T-helper 1 cell treated with Interleukin-12 subunit alpha and Interleukin-12 subunit beta and Interleukin-4 antibody, amounts not matched to agents 30 μg/mL and 1 μg/mL, for 36 hours (primary cell): Measurements from ENCODE around the gene CIB1.
A peak's percentile ranks its signal among the peaks of the same experiment; 100 is the strongest.
"Not testable (repeated sequence)": the region's sequence is repeated elsewhere in the genome, so short reads cannot be mapped to it uniquely, and the experiment has no call there.

Experiments
- H3K27ac Mint-ChIP-seq: one replicate; pipeline ENCODE4 v1.8.0; 2021; ENCODE audit warnings: mild to moderate bottlenecking, mixed read lengths
- H3K27me3 Mint-ChIP-seq: one replicate; pipeline ENCODE4 v1.8.0; 2021; ENCODE audit warnings: low read depth, mixed read lengths
- H3K36me3 Mint-ChIP-seq: one replicate; pipeline ENCODE4 v1.8.0; 2021; ENCODE audit warnings: low read depth, mixed read lengths
- H3K4me1 Mint-ChIP-seq: one replicate; pipeline ENCODE4 v1.8.0; 2021; ENCODE audit warnings: low read depth, mixed read lengths
- H3K4me3 Mint-ChIP-seq: one replicate; pipeline ENCODE4 v1.8.0; 2021; ENCODE audit warnings: mild to moderate bottlenecking, moderate library complexity, mixed read lengths
- H3K9me3 Mint-ChIP-seq: one replicate; pipeline ENCODE4 v1.8.0; 2021; ENCODE audit warnings: mixed read lengths

The CIB1 gene

DNA sequence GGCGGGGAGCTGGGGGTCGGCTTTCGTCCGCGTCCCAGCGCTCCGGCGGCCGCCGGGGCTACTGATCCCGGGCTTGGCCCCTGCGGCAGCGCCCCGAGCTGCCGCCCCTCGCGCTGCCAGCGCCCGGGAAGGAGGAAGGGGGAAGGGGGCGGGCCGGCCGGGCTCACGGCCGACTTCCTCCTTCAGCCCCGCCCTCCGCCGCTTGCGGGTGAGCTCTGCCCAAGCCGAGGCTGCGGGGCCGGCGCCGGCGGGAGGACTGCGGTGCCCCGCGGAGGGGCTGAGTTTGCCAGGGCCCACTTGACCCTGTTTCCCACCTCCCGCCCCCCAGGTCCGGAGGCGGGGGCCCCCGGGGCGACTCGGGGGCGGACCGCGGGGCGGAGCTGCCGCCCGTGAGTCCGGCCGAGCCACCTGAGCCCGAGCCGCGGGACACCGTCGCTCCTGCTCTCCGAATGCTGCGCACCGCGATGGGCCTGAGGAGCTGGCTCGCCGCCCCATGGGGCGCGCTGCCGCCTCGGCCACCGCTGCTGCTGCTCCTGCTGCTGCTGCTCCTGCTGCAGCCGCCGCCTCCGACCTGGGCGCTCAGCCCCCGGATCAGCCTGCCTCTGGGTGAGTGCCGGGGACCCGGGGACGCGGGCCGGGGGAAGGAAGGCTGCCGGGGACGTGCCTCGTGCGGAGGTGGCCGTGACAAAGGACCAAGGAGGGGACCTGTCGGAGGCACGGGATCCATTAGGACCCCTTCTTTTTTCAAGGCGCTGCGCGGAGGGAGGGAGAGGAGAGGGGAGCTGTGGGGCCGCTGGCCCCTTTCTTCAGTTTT lies 32.4 kb downstream of the CIB1 start, which contains the start of gene SEMA4B:
Gene SEMA4B, plus strand, starts transcription at position 201 of the 814 bp plus-strand sequence. Its CDS starts 249 bp downstream, at position 450.
- H3K4me1 Mint-ChIP-seq: peaks cover 29% of the 10 kb centered on the region
- H3K36me3 Mint-ChIP-seq: peaks cover 6% of the 10 kb centered on the region
- no peaks in the 10 kb centered on the region for H3K9me3 Mint-ChIP-seq
- peak within 1 kb of the TSS; percentile 41 for H3K27ac Mint-ChIP-seq
- peak within 1 kb of the TSS; percentile 82 for H3K4me3 Mint-ChIP-seq
- H3K27me3 Mint-ChIP-seq: peaks cover 6% of the 10 kb centered on the region

DNA sequence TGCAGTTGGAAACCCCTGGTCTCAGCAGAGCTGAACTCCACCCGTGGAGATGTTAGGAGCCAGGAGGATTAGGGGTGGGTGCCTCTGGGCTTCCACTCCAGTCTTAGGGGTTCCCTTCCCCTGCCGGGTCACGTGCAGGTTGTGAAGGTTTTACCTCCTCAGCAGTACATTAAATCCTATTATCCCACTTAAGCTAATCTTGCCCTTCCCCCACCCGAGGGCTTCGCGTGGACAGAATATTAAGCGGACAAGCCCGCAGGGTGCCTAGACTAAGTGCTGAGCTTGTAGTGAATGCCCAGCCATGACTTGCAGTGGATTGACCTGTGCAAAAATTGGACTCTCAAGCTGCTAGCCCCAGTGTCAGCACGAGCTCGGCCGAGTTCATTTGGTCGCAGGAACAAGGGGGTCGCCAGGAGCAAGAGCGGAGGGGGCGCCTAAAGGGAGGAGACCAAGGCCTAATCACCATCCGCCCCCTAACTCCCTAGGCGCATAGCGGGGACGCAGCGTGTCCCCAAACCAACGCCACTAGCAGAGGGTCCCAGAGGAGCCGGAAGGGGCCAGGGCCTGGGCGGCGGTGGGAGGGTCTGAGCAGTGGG lies 33.1 kb downstream of the CIB1 start:
- H3K27me3 Mint-ChIP-seq: peaks cover 6% of the 10 kb centered on the region
- peaks cover 9% of the 10 kb centered on the region for H3K36me3 Mint-ChIP-seq
- peaks cover 25% of the 10 kb centered on the region for H3K4me1 Mint-ChIP-seq
- peak overlapping the region; percentile 41 for H3K27ac Mint-ChIP-seq
- peak overlapping the region; percentile 82 for H3K4me3 Mint-ChIP-seq
- H3K9me3 Mint-ChIP-seq: no peaks in the 10 kb centered on the region

DNA sequence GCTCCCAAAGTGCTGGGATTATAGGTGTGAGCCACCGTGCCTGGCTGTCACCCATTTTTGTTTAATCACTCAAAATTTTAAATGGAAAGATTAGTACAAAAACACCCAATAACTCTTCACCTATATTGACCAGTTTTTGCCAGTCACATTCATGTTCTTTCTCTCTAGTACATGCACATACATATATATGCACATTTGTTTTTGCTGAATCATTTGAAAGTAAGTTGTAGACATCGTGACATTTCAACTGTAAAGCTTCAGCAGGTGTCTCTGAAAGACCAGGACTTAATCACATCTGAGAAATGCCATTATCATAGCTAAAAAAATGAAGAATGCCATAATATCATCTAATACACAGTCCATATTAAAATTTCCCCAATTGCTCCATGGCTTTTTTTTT lies 39.1 kb downstream of the CIB1 start:
- Mint-ChIP-seq H3K27ac (no peak overlapping the region), H3K36me3 (peaks cover 19% of the 10 kb centered on the region), H3K4me1 (peaks cover 35% of the 10 kb centered on the region), H3K27me3 (no peaks in the 10 kb centered on the region), H3K9me3 (no peaks in the 10 kb centered on the region), H3K4me3 (no peak overlapping the region)

DNA sequence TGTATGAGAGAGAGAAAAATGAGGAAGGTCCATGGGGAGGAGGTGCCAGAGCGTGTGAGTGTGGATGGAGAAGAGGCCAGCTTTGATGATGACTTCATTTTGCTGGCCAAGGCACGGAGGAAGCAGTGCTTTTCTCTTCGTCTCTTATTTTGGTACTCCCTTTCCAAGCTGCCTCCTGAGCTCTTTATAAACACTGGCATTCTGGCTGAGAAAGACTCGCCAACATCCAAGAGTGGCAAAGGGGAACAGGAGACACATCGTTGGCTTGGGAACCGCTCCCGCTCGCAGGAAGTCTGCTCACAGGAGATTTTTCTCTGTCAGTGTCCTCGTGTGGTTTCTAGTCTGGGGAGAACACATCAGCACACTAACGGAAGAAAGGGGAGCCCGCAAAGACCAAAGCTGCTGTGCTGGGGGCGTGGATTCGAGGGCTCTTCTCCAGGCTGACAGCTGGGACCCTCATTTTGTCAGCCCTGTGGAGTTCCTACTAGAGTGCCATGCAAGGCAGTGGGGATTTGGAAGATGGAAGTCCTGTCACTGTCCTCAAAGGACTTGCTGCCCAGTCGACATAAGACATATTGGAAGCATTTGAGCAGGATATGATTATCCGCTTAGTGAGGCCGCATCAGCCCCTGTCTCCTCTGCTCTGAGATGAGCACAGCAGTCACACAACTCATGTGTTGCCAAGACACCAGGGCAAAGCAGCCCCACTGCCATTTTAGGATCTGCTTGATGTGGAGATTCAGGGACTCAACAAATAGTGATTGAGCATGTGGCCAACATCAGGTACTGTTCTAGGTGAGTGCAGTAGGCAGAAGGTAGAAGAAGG lies 40.6 kb downstream of the CIB1 start:
- Mint-ChIP-seq H3K27me3 (no peaks in the 10 kb centered on the region), H3K9me3 (no peaks in the 10 kb centered on the region), H3K36me3 (peaks cover 17% of the 10 kb centered on the region), H3K27ac (no peak overlapping the region), H3K4me3 (peak overlapping the region; percentile 36), H3K4me1 (peaks cover 34% of the 10 kb centered on the region)

DNA sequence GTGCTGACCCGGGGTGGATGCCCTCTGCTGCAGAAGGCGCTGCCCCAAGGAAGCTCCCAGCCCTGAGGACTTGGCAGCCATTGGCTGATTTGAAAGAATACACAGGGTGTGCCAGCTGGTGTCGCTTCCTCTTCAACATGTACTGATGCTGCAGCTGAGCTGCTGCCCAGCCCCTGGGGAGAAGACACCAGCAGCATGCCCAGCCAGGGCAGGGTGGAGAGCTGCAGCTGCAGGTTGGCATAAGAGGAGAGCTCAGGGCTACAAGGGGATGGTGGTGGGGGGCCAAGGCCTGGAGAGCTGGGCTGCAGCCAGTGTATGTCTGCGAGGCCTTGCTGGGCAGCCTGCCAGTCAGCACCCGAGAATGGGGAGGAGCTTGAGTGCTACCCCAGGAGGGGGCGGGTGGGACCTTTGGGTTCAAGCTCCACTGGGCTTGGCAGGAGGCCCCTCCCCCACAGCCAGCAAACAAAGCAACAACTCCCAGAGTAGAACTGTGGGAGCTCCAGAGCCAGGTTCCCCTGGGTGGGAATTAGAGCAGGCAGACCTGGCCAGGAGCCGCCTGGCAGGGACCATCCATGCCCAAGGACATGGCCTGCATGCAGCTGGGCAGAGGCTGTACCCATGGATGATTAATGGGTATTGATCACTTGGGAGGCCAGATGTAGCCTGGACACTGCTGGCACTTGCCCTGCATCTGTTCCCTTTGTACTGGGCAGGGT lies 41.8 kb downstream of the CIB1 start:
- no peaks in the 10 kb centered on the region for H3K9me3 Mint-ChIP-seq
- H3K4me3 Mint-ChIP-seq: peak overlapping the region; percentile 64
- no peaks in the 10 kb centered on the region for H3K27me3 Mint-ChIP-seq
- peak overlapping the region; percentile 59 for H3K27ac Mint-ChIP-seq
- H3K36me3 Mint-ChIP-seq: peaks cover 20% of the 10 kb centered on the region
- H3K4me1 Mint-ChIP-seq: peaks cover 38% of the 10 kb centered on the region

DNA sequence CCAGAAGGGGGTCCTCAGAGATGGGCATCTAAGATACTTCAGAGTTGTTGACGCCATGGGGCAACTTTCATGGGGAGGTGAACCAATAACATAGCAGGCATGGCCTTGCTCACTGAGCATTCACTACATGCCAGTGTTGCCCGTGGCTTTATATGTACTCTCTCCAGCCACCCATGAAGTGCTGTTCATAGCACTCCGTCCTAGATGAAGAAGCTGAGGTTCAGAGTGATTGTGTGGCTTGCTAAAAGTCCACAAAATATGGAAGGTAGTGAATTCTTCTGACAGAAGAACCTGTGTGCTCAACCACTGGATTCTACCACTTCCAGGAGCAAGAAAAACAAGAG lies 42.4 kb downstream of the CIB1 start:
- peaks cover 38% of the 10 kb centered on the region for H3K4me1 Mint-ChIP-seq
- no peak overlapping the region for H3K4me3 Mint-ChIP-seq
- H3K27me3 Mint-ChIP-seq: no peaks in the 10 kb centered on the region
- no peaks in the 10 kb centered on the region for H3K9me3 Mint-ChIP-seq
- peak overlapping the region; percentile 67 for H3K27ac Mint-ChIP-seq
- H3K36me3 Mint-ChIP-seq: peaks cover 20% of the 10 kb centered on the region

DNA sequence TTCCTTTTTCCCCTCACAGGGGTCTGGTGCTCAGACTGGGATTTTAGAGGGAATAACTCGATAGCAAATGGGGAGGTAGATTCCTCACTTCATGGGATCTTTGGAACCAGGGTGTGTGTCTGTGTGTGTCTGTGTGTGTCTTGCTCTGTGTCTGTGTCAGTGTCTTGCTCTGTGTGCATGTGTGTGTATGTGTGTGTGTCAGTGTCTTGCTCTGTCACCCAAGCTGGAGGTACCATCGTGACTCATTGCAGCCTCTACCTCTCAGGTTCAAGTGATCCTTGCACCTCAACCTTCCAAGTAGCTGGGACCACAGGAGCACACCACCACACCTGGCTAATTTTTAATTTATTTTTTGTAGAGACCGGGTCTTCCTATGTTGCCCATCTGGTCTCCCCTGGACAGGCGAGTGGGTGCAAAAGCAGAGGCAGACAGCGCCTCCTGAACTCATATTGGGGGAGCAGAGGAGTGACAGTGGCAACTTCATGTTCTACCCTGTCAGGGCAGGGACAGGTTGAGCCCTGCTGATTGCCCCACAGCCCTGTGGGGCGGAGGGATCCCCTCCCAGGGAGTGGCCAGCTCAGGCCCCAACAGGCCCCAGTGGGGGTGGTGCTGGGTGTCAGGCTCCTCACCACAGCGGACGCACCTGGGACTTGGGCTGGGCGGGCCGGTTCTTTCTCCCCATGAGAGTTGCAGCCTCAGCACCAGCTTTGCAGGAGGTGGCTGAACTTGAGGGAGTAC lies 43.0 kb downstream of the CIB1 start:
- Mint-ChIP-seq H3K27me3 (no peaks in the 10 kb centered on the region), H3K27ac (peak overlapping the region; percentile 46), H3K4me1 (peaks cover 38% of the 10 kb centered on the region), H3K4me3 (no peak overlapping the region), H3K9me3 (no peaks in the 10 kb centered on the region), H3K36me3 (peaks cover 17% of the 10 kb centered on the region)

DNA sequence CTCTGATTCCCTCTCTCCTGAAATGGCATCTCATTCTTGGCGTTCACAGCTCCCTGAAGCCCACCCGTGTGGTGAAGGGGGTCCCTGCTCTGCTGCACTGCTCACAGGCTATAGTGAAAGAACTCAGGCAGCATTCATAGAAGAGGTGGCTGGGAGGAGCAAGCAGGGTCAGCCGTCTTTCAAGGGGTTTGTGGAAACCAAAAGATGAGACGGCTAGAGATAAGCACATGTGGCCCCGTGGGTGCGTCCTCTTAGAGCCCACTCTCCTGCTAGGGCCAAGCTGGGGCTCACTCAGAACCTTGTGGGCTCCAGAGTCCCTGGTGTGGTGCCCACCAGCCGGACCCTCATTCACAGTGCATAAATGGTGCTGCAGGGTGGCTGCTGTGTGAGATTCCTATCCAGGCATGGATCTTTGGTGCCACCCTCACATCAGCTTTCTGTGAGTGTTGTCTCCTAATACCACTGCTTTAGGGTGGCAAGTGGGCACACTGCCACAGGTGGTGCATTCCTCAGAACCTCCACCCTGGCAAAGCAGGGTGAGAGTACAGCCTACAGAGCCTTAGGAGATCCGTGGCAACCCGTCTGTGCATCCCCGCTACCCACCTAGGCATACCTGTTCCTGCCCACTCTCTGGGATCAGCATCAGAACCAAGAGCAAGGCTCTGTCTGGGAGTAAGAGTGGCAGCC lies 43.8 kb downstream of the CIB1 start:
- no peak overlapping the region for H3K27ac Mint-ChIP-seq
- no peak overlapping the region for H3K4me3 Mint-ChIP-seq
- no peaks in the 10 kb centered on the region for H3K27me3 Mint-ChIP-seq
- H3K36me3 Mint-ChIP-seq: peaks cover 20% of the 10 kb centered on the region
- H3K4me1 Mint-ChIP-seq: peaks cover 44% of the 10 kb centered on the region
- no peaks in the 10 kb centered on the region for H3K9me3 Mint-ChIP-seq

DNA sequence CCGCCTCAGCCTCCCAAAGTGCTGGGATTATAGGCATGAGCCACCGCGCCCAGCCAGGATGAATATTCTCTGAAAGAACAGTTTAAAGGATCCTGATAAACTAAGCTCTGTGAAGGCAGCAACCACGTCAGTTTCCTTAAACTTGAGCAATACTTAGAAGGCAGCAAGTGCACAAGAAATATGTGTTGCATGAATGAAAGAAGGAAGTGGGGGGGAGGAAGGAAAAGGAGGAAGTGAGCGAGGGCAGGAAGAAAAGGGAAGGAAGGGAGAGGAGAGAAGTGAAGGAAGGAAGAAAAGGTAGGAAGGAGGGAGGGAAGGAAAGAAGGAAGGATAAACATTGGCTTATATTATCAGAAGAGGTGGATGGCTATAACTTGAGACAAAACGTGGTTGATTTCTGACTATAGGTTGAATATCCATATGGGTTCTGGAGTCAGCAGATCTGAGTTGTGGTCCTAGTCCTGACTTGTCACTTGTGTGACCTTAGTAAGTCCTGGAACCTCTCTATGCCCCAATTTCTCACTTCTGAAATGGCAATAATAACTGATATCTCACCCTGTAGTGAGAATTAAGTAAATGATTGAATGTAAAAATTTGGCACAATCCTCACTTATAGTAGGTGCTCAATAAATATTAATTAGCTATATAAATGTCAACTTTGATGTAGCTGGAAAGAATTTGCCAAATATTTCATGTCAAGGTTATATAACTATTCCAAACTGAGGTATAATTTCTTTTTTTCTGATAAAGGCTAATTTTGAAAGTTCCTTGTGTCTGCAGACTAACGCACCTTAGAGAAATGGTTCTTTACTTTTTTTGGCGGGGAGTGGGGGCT lies 44.6 kb downstream of the CIB1 start:
- Mint-ChIP-seq H3K36me3 (peaks cover 16% of the 10 kb centered on the region), H3K27me3 (no peaks in the 10 kb centered on the region), H3K4me3 (peak overlapping the region; percentile 7), H3K4me1 (peaks cover 46% of the 10 kb centered on the region), H3K27ac (no peak overlapping the region), H3K9me3 (no peaks in the 10 kb centered on the region)

DNA sequence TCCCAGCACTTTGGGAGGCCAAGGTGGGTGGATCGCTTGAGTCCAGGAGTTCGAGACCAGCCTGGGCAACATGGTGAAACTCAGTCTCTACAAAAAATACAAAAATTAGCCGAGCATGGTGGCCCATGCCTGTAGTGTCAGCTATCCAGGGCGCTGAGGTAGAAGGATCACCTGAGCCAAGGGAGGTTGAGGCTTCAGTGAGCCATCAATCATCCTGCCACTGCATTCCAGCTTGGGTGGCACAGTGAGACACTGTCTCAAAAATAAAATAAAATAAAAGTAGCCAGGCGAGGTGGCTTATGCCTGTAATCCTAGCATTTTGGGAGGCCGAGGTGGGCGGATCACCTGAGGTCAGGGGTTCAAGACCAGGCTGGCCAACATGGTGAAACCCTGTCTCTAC lies 45.7 kb downstream of the CIB1 start:
- not testable (repeated sequence) for H3K27ac Mint-ChIP-seq, H3K9me3 Mint-ChIP-seq, H3K4me3 Mint-ChIP-seq, H3K27me3 Mint-ChIP-seq
- H3K36me3 Mint-ChIP-seq: peaks cover 10% of the 10 kb centered on the region
- H3K4me1 Mint-ChIP-seq: peaks cover 45% of the 10 kb centered on the region

DNA sequence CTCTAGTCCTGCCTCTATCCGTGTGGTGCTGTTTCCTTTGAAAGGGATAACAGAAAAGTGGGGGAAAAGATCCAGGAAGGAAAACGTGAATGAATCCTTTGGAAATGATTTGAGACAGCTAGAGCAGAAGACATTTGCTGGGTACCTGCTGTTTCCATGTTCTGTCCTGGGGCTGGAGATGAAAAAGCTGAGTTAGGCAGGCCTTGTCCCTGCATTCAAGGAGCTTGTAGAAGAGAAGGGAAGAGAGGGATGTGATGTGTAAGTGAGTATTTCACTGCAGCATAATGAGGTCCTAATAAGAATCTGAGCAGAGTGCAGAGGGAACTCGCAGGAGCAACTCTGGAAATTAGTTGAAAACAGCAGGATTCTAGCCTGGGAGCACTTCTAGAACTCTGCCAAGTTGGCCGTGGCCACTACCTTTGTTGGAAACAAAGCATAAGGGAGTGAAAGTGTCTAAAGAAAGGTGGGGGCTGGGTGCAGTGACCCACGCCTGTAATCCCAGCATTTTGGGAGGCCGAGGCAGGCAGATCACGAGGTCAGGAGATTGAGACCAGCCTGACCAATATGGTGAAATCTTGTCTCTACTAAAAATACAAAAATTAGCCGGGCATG lies 46.4 kb downstream of the CIB1 start:
- no peaks in the 10 kb centered on the region for H3K9me3 Mint-ChIP-seq
- H3K27ac Mint-ChIP-seq: no peak overlapping the region
- peaks cover 39% of the 10 kb centered on the region for H3K4me1 Mint-ChIP-seq
- no peaks in the 10 kb centered on the region for H3K27me3 Mint-ChIP-seq
- H3K36me3 Mint-ChIP-seq: peaks cover 8% of the 10 kb centered on the region
- H3K4me3 Mint-ChIP-seq: no peak overlapping the region
